GM12872 (cell line): ENCODE results near the gene LYSMD2.

ENCODE experiments used
- TF ChIP-seq, protein P1 (sequence below): IDR thresholded peaks from 3 replicates; pipeline ENCODE4 v1.5.1; 2011; ENCODE audit warnings: low read depth, mild to moderate bottlenecking, low read length, moderate library complexity; ENCODE audit not compliant: insufficient read depth

Gene LYSMD2

DNA sequence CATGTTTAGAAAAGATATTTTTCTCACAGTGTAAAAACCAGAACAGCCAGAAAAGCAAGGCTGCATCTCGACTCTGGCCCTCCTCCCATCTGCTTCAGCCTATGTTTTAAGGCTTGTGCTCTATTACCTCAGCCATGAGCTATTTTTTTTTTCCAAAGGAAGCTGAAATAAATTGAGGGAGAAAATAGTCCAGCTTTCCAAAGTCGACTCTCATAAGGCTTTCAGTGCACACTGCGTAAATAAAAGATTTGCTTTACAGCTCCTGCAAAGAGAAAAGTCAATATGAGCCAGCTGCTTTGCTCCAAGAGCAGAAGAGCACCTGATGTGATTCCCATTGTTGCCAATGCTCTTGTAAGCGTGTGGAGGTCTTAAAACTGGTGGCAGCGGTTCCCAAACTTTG is 29.4 kb downstream of the LYSMD2 start:
- TF ChIP-seq, protein P1, sequence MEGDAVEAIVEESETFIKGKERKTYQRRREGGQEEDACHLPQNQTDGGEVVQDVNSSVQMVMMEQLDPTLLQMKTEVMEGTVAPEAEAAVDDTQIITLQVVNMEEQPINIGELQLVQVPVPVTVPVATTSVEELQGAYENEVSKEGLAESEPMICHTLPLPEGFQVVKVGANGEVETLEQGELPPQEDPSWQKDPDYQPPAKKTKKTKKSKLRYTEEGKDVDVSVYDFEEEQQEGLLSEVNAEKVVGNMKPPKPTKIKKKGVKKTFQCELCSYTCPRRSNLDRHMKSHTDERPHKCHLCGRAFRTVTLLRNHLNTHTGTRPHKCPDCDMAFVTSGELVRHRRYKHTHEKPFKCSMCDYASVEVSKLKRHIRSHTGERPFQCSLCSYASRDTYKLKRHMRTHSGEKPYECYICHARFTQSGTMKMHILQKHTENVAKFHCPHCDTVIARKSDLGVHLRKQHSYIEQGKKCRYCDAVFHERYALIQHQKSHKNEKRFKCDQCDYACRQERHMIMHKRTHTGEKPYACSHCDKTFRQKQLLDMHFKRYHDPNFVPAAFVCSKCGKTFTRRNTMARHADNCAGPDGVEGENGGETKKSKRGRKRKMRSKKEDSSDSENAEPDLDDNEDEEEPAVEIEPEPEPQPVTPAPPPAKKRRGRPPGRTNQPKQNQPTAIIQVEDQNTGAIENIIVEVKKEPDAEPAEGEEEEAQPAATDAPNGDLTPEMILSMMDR, result no peak

DNA sequence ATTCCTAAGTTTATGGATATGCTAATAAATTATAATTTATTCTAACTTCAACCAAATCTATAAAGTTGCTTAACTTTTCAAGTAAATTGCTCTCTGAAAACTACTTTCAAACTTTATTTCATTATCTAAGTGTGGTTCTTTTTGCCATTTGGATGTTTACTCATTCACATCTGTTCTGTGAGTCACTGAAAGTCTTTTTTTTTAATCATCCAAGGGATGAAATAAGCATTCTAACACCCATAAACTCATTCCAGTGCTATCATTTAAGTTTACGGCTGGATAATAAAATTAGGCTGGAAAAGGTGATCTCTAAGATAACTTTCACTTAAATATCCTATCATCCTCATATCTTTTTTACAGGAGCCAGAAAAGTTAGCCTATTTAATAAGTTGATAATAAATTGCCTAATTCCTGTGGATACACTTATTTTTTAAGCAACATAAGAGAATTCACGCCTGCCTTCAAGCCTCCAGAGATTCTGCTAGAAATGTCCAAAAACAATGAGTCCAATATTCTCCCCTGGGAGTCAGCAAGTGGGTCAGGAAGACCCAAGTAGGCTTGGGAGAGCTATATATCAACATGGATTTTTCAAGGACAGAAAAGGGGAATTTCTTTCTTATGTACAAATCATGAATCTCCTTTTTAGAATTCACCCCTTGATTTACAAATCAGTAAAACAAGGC is 30.4 kb downstream of the LYSMD2 start:
- TF ChIP-seq, protein P1, result no peak

DNA sequence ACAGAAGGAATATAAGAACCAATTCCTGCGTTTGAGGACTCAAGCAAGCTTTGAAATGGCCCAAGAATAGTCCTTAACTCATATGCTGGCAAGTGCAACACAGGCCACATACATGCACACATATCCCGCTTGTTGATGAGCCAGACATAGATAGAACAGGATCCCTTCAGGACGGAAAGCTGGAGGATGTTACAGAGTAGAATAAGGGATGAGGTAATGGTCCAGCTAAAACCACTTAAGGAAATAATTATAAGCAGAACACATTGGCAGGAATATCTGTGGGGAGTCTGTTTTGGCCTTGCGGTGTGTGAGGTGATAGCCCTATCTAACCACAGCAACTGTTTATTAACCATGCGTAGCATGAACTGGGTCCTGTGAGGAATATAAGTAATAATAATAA is 31.2 kb downstream of the LYSMD2 start:
- TF ChIP-seq, protein P1, result no peak

DNA sequence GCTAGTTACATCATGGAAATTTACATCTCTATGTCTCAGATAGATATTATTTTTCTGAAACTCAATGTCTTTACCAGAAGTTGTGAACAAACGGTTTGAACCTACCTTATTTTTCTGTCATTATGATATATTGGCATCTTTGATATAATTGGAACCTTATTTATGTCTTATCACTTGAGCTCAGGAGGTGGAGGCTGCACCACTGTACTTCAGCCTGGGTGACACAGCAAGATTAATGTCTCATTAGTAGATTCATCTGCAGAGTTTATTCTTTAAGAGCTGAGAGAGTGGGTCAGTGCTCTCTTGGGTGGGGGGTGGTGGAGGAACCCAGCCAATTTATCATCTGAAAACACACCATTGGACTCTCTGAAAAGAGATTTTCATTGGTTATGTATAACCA is 34.7 kb downstream of the LYSMD2 start:
- TF ChIP-seq, protein P1, result no peak

DNA sequence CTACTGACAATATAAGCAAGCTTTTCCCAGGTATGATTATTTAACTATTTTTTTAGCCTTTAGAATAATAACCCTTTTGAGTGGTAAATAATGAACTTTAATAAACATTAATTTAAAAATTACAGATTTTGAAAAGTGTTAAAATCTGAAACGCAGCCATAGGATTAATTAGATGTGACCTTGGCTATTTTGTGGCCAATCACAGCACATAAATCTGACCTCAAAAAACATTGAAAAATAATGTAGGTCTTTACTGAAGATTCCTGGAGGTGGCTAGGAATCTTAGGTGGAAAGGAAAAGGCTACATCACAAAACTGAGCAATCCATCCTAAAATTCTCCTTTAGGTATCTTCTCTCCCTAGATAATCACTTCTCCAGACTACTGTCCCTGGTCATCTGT is 38.1 kb downstream of the LYSMD2 start:
- TF ChIP-seq, protein P1, result no peak

DNA sequence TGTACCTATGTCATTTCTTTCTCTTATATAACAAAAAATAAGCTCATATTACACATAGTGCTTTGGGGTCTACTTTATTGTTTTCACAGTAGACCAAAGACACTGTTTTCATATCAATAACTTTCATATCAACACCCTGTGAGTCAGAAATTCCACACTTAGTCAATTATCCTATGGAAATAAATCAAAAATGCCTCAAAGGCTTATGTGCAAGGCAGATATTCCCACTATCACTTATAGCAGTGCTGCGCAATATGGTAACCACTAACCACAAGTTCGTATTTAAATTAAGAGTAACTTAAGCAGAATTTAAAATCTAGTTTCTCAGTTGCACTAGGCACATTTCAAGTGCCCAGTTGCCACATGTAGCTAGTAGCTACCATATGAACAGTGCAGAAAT is 40.3 kb downstream of the LYSMD2 start:
- TF ChIP-seq, protein P1, result no peak

DNA sequence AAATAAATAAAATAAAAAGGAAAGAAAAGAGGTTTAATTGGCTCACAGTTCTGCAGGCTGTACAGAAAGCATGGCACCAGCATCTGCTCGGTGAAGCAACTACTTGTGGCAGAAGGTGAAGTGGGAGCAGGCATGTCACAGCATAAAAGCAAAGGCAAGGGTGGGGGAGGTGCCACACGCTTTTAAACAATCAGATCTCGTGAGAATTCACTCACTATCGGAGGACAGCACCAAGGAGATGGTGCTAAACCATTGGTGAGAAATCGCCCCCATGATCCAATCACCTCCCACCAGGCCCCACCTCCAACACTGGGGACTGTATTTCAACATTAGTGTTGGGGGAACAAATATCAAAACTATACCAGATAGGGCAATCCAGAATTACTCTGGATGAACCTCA is 40.9 kb downstream of the LYSMD2 start:
- TF ChIP-seq, protein P1, result no peak

DNA sequence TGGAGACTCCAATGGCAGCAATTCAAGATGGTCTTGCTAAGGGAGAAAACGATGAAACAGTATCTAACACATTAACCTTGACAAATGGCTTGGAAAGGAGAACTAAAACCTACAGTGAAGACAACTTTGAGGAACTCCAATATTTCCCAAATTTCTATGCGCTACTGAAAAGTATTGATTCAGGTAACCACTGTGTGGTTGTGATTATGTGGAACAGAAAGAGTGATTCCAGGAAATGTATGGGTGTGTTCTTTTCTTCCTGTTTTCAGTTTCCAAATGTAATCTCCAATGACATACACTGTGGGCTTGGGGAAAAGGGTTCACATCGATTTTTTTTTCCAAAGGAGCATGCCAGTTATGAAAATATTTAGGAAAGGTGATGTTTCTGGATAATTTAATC is 45.3 kb downstream of the LYSMD2 start:
- TF ChIP-seq, protein P1, result no peak
